Activated CD8-positive, alpha-beta memory T cell treated with anti-CD3 and anti-CD28 coated beads for 24 hours (primary cell): ENCODE results near the gene FANCC.

Experiments
- DNase-seq: peaks from one replicate; pipeline ENCODE4 v3.0.0-alpha.2; 2020

FANCC gene, protein sequence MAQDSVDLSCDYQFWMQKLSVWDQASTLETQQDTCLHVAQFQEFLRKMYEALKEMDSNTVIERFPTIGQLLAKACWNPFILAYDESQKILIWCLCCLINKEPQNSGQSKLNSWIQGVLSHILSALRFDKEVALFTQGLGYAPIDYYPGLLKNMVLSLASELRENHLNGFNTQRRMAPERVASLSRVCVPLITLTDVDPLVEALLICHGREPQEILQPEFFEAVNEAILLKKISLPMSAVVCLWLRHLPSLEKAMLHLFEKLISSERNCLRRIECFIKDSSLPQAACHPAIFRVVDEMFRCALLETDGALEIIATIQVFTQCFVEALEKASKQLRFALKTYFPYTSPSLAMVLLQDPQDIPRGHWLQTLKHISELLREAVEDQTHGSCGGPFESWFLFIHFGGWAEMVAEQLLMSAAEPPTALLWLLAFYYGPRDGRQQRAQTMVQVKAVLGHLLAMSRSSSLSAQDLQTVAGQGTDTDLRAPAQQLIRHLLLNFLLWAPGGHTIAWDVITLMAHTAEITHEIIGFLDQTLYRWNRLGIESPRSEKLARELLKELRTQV

DNA sequence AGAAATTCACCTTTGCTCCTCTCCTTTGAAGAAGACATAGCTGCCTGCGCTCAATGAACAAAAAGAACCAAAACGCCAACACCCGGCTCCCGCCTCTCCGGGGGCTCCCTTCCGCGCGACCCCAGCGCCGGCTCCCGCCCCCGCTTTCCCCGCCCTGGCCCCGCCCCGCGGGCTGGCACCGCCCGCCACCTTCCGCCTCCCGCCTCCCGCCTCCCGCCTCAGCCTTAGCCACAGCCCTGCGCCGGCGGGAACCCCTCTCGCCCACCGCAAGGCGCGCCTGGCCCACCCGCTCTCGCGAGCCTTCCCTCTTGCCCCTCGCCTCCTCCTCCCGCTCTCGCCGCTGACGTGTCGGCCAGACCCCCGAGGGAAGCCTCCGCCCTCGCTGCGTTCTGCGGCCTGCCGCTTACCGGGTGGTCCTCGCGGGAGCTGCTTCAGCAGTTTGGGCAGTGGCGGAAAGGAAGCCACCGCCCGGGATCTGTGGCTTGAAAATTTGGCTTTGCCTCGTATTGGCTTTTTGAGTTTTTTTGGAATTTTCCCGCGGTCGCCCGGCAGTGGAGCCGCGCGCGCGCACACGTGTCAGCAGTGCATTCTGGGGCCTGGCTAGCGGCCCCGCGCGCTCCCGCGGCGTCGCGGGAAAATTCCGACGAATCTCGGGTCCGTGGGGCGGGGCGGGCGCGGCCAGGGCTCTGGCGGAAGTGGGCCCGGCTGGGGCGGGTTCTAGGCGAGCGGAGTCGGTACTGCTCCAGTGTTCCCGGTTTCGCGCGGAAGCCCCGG is at the start of gene FANCC:
FANCC (minus strand) TSS at position 591 of the 774 bp plus-strand sequence. CDS start 68,418 bp downstream, outside the sequence.
- DNase-seq, result peak; percentile 95

- DNase-seq, result no peak
These were observed 49.3 kb upstream of the FANCC start for GRCh38 chr9:95366731-95367325.

DNA sequence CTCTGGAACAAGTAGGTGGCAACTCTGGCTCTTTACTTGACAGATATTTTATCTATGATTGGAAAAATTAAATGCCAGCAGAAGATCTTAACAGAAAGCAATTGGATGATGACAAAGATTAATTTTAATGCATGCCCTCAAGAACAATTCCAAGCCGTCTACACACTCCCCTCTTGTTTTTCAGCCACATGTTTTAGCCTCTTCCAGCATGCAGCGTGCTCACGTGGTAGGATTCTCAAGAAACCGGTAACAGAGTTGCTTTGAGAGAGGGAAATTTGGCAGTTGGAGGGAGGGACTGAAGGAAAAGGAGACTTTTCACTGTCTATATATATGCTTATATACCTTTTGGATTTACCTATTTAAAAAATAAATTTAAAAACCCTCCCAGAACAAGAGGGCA is 48.3 kb upstream of the FANCC start:
- no peak for DNase-seq

DNA sequence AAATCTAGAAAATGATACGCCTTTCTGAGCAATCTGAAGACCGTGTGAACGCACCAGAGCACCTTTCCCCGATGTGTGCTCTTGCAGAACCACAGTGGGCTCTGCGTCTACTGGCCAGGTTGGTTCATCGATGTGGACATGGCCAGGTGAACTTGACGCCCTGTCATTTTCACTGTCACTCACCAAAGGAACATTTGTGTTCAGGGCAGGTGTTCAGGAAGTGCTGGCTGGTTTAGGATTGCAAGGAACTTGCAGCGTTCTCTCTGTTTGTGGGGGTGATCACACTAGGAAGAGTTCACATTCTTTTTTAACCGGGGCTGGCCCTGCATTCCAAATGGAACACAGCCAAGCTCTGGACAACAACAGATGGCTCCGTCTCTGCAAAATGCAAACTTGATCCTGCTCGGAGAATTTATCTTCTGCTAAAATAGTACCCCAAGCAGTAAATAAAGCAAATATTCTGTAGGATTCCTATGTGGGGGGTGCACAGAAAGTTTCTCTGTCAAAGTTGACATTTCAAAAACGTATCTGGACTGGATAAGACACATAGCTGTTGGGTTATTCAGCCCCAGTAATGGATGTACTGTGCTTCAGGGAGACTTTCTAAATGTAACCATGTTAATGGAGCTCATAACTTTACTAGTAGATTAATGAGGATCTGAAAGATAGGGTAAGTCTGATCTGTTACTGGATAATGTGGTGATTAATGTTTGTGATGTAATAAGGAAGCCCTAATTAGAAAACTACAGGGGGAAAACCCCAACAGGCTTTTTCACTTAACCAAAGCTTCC is 45.7 kb upstream of the FANCC start:
- no peak for DNase-seq

- no peak for DNase-seq
These were observed 43.4 kb upstream of the FANCC start for GRCh38 chr9:95360866-95361265.

DNA sequence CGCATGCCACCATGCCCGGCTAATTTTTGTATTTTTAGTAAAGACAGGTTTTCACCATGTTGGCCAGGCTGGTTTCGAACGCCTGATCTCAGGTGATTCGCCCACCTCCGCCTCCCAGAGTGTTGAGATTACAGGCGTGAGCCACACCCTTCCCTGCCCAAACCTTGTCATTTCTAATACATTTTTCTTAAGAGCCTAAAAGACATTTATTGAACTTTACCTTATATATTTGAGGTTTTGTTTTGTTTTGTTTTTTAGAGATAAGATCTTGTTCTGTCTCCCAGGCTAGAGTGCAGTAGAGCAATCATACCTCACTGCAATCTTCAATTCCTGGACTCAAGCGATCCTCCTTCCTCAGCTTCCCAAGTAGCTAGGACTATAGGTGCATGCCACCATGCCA is 39.8 kb upstream of the FANCC start:
- no peak for DNase-seq

DNA sequence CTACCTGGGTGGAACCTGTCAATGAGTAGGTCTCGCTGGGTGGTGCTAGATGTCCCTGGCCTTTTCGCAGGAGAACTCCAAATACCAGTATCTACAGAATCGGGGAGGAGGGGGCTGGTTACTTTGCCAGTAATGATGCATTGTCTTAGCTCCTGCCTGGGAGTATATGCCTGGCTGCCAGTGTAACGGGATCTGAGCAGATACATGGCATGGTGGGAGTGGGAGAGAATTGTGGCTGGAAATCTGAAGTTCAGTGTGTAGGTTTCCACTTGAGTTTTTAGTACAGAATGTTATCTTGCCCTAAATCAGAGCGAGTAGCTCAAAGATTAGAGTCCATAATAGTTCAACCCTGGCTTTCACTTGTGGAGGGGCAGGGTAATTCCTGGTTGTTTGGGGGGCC is 38.0 kb upstream of the FANCC start:
- DNase-seq, result no peak

DNA sequence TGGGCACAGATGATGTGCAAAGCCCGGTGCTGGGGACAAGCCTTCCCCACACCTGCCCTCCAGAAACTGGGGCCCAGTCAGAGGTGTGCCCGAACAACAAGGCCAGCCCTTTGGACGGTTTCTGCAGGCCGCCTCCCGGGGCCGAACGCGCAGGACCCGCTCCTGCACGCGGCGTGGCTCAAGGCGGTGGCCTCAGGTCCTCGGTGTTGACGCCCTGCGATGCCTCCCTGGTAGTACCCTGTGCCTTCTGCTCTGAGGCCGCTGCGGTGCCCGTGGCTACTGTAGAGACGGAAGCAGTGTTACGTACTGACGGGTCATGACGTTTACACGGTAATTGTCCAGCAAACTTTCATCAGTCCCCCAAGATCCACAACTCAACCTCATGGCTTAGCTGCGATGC is 33.5 kb upstream of the FANCC start:
- DNase-seq, result no peak

DNA sequence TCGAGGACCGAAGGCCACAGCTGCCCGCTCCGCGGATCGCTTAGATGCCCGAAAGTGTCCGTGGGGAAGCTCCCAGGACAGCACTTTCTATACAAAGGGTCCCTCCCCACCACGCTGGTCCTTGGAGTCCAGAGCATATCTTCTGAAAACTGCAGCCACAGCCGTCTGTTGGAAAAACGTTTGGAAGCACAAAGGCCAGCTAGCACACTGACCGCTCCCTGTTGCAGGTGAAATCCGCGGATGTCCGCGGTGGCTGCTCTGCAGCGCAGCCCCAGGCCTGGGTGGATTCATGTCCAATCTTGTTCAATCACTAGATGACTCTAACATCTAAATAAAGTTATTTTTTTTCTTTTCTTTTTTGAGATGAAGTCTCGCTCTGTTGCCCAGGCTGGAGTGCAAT is 32.8 kb upstream of the FANCC start:
- no peak for DNase-seq

- DNase-seq, result peak; percentile 61
These were observed 31.9 kb upstream of the FANCC start for GRCh38 chr9:95349091-95350038.

GRCh38 chr9:95346021-95346420 is 28.5 kb upstream of the FANCC start:
- DNase-seq, result no peak

- no peak for DNase-seq
These were observed 27.3 kb upstream of the FANCC start for GRCh38 chr9:95344735-95345325.

DNA sequence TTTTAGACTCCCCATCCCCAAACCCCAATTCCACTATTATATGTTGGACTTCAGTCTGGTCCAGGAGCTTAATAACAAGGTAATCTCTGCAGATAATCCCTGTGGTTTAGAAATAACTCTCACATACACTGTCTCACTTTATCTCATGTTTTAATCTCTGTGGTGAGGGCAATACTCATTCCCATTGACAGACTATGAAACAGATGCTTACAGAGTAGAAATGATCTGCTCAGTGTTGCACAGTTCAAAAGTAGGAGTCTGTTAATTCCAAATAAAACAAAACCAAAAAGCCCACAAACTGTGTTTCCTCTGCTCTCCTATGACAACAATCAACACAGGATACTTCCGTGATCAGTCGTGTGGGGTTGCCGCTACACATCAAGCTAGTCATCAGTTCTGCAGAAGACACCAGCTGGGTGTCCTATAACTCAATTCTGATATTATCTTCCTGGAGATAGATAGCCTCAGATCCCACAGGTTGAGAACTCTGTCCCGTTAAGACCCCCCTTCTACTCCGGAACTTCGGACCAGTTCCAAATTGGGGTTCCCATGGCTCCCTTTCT is 26.3 kb upstream of the FANCC start:
- DNase-seq, result no peak

GRCh38 chr9:95342571-95342970 is 25.1 kb upstream of the FANCC start:
- no peak for DNase-seq

- DNase-seq, result no peak
These were observed 23.9 kb upstream of the FANCC start for GRCh38 chr9:95341293-95341962.

DNA sequence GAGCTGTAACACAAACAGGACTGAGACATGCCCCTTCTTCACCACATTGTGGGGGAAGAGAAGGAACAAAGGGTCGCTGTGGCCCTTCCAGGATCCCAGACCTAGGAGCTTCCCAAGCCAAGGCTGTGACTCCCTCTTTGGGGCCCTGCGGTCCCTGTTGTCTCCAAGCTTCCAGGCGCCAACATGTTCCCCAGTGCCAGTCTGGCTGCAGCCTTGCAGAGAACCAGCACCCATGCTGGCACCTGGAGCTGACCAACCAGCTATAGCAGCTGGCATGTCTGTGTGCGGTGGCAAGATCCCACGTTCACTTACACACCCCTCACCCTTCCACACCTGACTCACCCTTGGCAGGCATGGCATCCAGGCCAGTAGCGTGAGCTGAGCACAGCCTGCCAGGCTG is 20.7 kb upstream of the FANCC start:
- no peak for DNase-seq

GRCh38 chr9:95336281-95336680 is 18.8 kb upstream of the FANCC start:
- DNase-seq, result no peak

GRCh38 chr9:95333426-95333825 is 15.9 kb upstream of the FANCC start:
- DNase-seq, result no peak

- no peak for DNase-seq
These were observed 15.4 kb upstream of the FANCC start for GRCh38 chr9:95332860-95333259.
